Gastrocnemius medialis (tissue), 4 donors: Measurements from ENCODE around the gene LRP5. TPM values are rescaled to one million over a fixed set of nuclear protein-coding genes. Genes with fewer than 3 reads are reported as not detected.
"Not testable (repeated sequence)": the region's sequence is repeated elsewhere in the genome, so short reads cannot be mapped to it uniquely, and the experiment has no call there.

Experiments
- ATAC-seq, 2 donors: fragments of 150-250 bp; one replicate each; pipeline ENCODE4 v1.9.1; 2016
- DNase-seq, 2 donors: peaks; one replicate each; pipeline ENCODE4 v3.0.0-alpha.2; 2019
- H3K27ac ChIP-seq, 4 donors: fragments of 200-600 bp; sonication (generic); 1 replicate in 1 of 4; 2 replicates in 3 of 4; pipeline ENCODE4 v1.5.1; 2016 to 2018; ENCODE audit warnings: mild to moderate bottlenecking in 2 of 4, moderate library complexity in 1 of 4
- H3K27me3 ChIP-seq, 3 donors: fragments of 200-600 bp; sonication (generic) in 2 of 3; 1 replicate in 1 of 3; 2 replicates in 2 of 3; pipeline versions ENCODE4 v1.5.1 to v1.6.0; 2016 to 2019; ENCODE audit warnings: mild to moderate bottlenecking in 1 of 3, moderate library complexity in 1 of 3
- H3K36me3 ChIP-seq, 2 donors: fragments of 200-600 bp; sonication (generic) in 1 of 2; one replicate each; pipeline ENCODE4 v1.5.1; 2017 to 2018
- H3K4me1 ChIP-seq, 2 donors: fragments of 200-600 bp; sonication (generic) in 1 of 2; one replicate each; pipeline ENCODE4 v1.5.1; 2016 to 2017; ENCODE audit warnings: mild to moderate bottlenecking in 2 of 2
- H3K4me3 ChIP-seq, 4 donors: fragments of 200-600 bp; sonication (generic) in 3 of 4; 1 replicate in 1 of 4; 2 replicates in 3 of 4; pipeline ENCODE4 v1.5.1; 2016 to 2019; ENCODE audit warnings: mild to moderate bottlenecking in 2 of 4
- H3K9me3 ChIP-seq, 3 donors: fragments of 200-600 bp; sonication (generic) in 2 of 3; 1 replicate in 1 of 3; 2 replicates in 2 of 3; pipeline ENCODE4 v1.5.1; 2016 to 2019
- CTCF ChIP-seq, 5 experiments: fragments of 450-650 bp in 3 of 5; fragments of 200-600 bp in 2 of 5; sonication (generic) in 2 of 5; IDR thresholded peaks in 4 of 5; conservative IDR thresholded peaks in 1 of 5; 1 replicate in 4 of 5; 2 replicates in 1 of 5; pipeline ENCODE4 v1.5.1; 2016 to 2019; ENCODE audit warnings: antibody characterized with exemption in 5 of 5, mild to moderate bottlenecking in 3 of 5, moderate library complexity in 3 of 5
- POLR2A ChIP-seq, 2 donors: fragments of 450-650 bp; IDR thresholded peaks; one replicate each; pipeline ENCODE4 v1.6.1; 2017; ENCODE audit warnings: antibody characterized with exemption in 2 of 2, mild to moderate bottlenecking in 2 of 2, moderate library complexity in 2 of 2
- in situ Hi-C, 4 donors: fragments of 200-750 bp; cut with MboI; loops; one replicate each; pipeline versions ENCODE4 v1.15.0 to v1.8.0; 2017; ENCODE audit warnings: low sequenced_read_pairs in 4 of 4
- intact Hi-C: fragments of 100-400 bp; cut with DNase I; formaldehyde crosslinking; loops from one replicate; pipeline ENCODE4 v1.15.1; 2023; ENCODE audit warnings: low total_unique reads
- total RNA-seq, 4 donors: library from RNA; depleted of rRNA; stranded (reverse); fragments of >200 nt; gene quantifications; one replicate each; pipeline versions ENCODE4 v1.1.0 to v1.2.3, GENCODE V29; 2016

Gene LRP5
- total RNA-seq, 4 donors from 2014 or later, result 3.7 to 12.3 (median 8.1) TPM

- Histone ChIP-seq H3K9me3 (no peaks in the 10 kb centered on the region), H3K27me3 (no peaks in the 10 kb centered on the region), H3K4me1 (peaks cover 41 to 47% of the 10 kb centered on the region in 2 donors), H3K36me3 (peaks cover 0 to 9% of the 10 kb centered on the region in 2 donors), H3K4me3 (no peak overlapping the region), H3K27ac (peak overlapping the region; percentile 55 to 71 (median 59))
- intact Hi-C loops (no loop called here), in situ Hi-C loops (no loop called here)
- ATAC-seq, result peak; percentile 75 to 76
- DNase-seq, result peak; percentile 75 to 80
- TF ChIP-seq POLR2A (IDR thresholded peaks at IDR 0.05) (no peak), CTCF (IDR thresholded peaks at IDR 0.05 in 4 of 5, conservative IDR thresholded peaks at IDR 0.05 in 1 of 5) (no peak)
Measured at GRCh38 chr11:68398995-68399851, 86.8 kb downstream of the LRP5 start.

- intact Hi-C loops, result no loop called here
- DNase-seq (no peak), ATAC-seq (peak in 1 of 2 donors; percentile 1)
- Histone ChIP-seq H3K27ac (peak overlapping the region; percentile 55 to 71 (median 59)), H3K4me1 (peaks cover 41 to 47% of the 10 kb centered on the region in 2 donors), H3K4me3 (no peak overlapping the region), H3K27me3 (no peaks in the 10 kb centered on the region), H3K36me3 (peaks cover 0 to 10% of the 10 kb centered on the region in 2 donors), H3K9me3 (no peaks in the 10 kb centered on the region)
- TF ChIP-seq CTCF (IDR thresholded peaks at IDR 0.05 in 4 of 5, conservative IDR thresholded peaks at IDR 0.05 in 1 of 5), result no peak
- TF ChIP-seq POLR2A (IDR thresholded peaks at IDR 0.05), result no peak
- in situ Hi-C loops, result no loop called here
Measured at GRCh38 chr11:68399916-68400315, 87.5 kb downstream of the LRP5 start.

GRCh38 chr11:68400584-68400983, 88.2 kb downstream of the LRP5 start:
- intact Hi-C loops, H3K9me3 ChIP-seq, in situ Hi-C loops, DNase-seq, H3K27ac ChIP-seq, H3K27me3 ChIP-seq, H3K4me3 ChIP-seq, ATAC-seq: not testable (repeated sequence)
- Histone ChIP-seq H3K36me3 (peaks cover 0 to 10% of the 10 kb centered on the region in 2 donors), H3K4me1 (peaks cover 41 to 47% of the 10 kb centered on the region in 2 donors)

- H3K27me3 ChIP-seq, result no peaks in the 10 kb centered on the region
- peaks cover 38 to 41% of the 10 kb centered on the region in 2 donors for H3K4me1 ChIP-seq
- in situ Hi-C loops, result no loop called here
- TF ChIP-seq CTCF (IDR thresholded peaks at IDR 0.05 in 4 of 5, conservative IDR thresholded peaks at IDR 0.05 in 1 of 5) (no peak), POLR2A (IDR thresholded peaks at IDR 0.05) (no peak)
- H3K4me3 ChIP-seq, result no peak overlapping the region
- H3K9me3 ChIP-seq, result no peaks in the 10 kb centered on the region
- H3K27ac ChIP-seq, result peak overlapping the region in 1 of 4 donors; percentile 71
- ATAC-seq (peak in 1 of 2 donors; percentile 69), DNase-seq (peak in 1 of 2 donors; percentile 34)
- intact Hi-C loops, result no loop called here
- peaks cover 0 to 16% of the 10 kb centered on the region in 2 donors for H3K36me3 ChIP-seq
Measured at GRCh38 chr11:68401856-68402255, 89.5 kb downstream of the LRP5 start.

GRCh38 chr11:68402355-68403031, 90.1 kb downstream of the LRP5 start:
- TF ChIP-seq CTCF (IDR thresholded peaks at IDR 0.05 in 4 of 5, conservative IDR thresholded peaks at IDR 0.05 in 1 of 5), result no peak
- no peak for TF ChIP-seq POLR2A (IDR thresholded peaks at IDR 0.05)
- Histone ChIP-seq H3K4me3 (no peak overlapping the region), H3K9me3 (no peaks in the 10 kb centered on the region), H3K27me3 (no peaks in the 10 kb centered on the region), H3K36me3 (peaks cover 0 to 17% of the 10 kb centered on the region in 2 donors), H3K4me1 (peaks cover 38 to 41% of the 10 kb centered on the region in 2 donors), H3K27ac (peak overlapping the region in 1 of 4 donors; percentile 71)
- in situ Hi-C loops, result no loop called here
- DNase-seq (no peak), ATAC-seq (no peak)
- intact Hi-C loops, result no loop called here
